Ecto neural progenitor cell (in vitro differentiated cells): ENCODE measurements around the gene C3orf22.
"Not testable (repeated sequence)": the region's sequence is repeated elsewhere in the genome, so short reads cannot be mapped to it uniquely, and the experiment has no call there.

Source experiments
- DNase-seq: peaks from one replicate; pipeline ENCODE4 v3.0.0-alpha.2; 2018; ENCODE audit warnings: low spot score

Gene C3orf22

DNA sequence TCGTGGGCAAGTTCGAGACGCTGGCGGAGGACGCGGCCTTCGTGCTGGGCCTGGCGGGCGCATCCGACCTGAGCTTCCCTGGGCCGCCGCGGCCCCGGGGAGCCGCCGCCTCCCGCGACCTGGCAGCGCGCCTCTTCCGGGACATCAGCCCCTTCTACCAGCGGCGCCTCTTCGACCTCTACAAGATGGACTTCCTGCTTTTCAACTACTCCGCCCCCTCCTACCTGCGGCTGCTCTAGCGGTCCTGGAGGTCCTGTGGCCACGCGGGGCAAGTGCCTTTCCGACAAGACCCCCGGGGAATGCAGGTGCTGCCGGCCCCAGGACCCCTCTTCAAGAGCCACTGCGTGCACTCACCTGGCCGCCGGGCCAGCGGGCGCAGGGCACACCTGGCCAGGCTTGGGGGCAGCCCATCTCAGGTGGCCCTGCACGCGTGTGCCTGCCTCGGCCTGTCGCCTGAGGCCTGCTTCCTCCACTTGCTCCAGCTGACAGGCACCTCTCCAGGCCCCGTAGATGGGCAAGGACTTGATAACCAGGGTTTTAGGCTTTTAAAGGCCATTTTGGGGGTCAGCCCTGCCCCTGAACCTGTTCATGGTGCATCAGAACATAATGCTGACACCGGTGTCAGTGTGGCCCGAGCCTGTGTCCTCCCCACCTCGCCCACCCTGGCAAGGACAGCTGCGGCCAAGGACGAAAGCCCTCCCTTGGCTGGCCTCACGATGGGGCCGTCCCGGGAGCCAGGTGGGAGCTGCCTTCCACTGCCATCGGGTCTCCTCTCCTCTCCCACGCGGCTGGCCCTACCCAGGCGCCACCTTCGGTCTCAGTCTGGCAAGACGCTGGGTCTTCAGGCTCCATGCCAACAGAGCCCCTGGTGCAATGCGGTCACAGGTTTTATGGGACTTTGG lies 16.1 kb downstream of the C3orf22 start:
- peak; percentile 37 for DNase-seq

DNA sequence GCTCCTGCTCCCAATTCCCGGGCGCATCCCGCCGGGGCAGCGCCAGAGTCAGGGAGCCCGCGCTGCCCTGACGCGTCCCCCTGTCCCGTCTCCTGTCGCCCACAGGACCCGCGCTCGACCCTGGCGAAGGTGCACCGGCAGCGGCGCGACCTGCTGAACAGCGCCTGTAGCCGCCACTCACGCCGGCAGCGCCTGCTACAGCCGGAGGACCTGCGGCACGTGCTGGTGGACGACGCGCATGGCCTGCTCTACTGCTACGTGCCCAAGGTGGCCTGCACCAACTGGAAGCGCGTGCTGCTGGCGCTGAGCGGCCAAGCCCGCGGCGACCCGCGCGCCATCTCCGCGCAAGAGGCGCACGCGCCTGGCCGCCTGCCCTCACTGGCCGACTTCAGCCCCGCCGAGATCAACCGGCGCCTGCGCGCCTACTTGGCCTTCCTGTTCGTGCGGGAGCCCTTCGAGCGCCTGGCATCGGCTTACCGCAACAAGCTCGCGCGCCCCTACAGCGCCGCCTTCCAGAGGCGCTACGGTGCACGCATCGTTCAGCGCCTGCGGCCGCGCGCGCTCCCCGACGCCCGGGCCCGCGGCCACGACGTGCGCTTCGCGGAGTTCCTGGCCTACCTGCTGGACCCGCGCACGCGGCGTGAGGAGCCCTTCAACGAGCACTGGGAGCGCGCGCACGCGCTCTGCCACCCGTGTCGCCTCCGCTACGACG lies 16.9 kb downstream of the C3orf22 start:
- peak; percentile 39 for DNase-seq

DNA sequence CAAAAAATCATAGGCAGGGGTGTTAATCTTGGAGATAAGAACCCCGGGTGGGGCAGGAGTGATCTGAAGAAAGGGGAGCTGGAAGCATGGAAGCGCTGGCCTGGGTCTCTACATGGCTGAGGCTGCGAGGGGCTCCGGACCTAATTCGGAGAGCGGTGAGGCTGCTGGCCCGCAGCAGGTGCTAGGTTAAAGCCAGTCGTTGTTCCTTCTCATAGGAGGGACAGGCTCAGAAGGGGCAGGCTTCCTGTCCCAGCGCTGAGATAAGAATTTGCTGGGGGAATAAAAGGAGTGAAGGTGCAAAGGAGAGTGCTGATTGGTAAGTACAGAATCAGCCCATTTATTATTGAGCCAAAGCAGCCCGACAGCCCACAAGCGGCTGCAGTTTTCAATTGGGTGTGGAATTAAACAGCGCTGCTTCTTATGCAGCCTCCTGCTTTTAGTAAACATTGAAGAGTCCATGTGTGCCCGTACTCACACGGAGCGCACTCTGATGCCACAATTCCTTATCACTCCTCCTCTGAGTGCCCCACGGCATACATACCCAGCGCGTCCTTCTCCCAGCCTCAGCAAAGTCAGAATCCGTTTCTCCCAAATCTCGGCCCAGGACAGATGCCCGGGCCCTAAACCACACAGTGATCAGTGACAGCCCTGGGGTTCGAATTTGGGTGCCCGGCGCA lies 17.6 kb downstream of the C3orf22 start:
- peak; percentile 32 for DNase-seq

DNA sequence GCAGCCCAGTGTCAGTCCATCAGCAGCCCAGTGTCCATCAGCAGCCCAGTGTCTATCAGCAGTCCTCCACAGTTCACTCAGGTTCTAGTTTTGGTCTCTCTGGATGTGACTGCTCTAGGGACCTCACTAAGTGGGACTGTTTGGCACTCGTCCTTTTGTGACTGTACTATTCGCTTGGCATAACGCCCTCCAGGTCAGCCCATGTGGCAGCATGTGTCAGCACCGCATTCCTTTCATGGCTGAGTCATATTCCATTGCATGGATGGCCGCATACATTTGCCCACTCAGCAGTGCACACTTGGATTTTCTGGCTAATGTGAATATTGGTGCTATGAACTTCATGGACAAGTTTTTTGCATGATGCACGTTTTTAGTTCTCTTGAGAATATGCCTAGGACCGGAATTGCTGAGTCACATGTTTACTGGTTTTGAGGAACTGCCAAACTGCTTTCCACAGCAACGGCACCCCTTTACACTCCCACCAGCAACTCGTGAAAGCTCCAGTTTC lies 18.3 kb downstream of the C3orf22 start:
- DNase-seq, result peak; percentile 28

DNA sequence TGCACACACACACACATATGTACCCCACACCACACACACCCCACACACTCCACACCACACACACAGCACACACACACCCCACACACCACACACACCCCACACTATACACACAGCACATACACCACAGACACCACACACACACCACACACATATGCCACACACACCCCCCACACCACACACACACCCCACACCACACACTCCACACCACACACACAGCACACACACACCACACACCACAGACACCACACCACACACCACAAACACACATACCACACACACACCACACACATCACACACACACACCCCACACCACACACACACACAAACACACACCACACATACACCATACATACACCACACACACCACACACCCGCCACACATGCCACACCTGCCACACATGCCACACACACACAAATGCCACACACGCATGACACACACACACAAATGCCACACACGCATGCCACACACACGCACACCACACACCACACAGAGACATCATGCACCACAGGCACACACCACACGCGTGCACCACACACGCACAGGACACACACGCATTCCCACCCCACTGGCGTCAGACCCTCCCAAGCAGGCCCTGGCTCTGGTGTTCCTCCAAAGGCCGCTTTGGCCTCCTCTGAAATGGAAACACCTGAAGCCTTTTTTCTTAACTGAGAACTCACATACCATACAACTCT lies 19.0 kb downstream of the C3orf22 start:
- peak; percentile 37 for DNase-seq

DNA sequence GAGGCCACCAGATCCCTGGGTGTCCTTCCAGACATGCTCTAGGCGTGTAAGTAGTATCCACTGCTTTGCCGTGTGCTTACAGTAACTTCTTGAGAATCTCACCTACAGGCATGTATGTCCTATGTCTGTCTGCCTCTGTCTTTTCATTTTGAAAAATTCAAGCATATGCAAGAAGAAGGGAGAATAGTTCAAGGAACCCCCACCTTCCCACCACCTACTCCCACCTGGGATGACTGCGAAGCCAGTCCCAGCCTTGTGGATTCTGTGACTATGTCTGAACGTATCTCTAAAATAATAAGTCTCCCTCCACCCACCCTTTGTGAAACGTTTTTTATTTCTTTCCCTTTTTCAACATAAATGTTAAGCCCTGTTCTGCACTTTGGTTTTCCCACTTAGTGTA lies 19.8 kb downstream of the C3orf22 start:
- DNase-seq, result no peak

DNA sequence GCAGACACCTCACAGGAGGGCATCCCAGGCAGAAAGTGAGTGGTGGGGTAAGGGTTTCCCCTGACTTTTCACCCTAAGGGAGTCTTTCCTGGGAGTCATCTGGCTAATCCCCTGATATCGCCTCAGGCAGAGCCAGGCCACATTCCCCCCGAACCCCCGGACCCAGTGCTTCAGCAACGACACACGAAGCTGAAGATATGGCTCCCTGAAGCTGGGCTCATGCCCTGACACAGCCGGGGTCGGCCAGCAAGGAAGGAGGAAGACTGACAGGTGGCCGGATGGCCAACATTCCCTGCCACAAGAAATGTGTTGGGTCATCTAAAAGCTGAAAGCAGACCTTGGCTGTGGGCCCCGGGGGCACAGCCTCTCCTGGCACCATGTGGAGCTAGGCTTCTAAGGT lies 20.4 kb downstream of the C3orf22 start:
- DNase-seq, result peak; percentile 45

DNA sequence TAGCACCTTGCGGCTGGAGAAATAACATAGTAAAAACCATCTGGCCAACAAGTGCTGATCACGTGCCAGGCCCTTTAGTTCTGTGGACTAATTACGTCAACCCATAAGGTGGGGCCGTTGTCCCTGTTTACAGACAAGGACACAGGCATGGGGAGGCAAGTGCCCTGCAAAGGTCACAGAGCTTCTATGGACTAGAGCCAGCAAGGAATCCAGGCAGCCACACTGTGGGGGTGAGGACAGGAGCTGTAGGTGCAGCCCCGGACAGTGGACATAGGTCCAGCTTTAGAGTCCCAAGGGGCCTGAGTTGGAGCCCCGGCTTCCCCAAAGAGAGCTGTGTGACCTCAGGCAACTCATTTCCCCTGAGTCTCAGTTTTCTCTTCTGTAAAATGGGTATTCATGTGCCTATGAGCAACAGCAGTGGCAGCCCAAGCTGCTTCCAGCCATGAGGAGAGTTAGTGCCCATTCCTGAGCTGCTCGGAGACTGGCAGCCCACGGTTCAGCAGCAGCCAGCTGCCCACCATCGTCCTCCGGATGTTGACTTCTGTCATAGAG lies 20.9 kb downstream of the C3orf22 start:
- DNase-seq, result peak; percentile 33

DNA sequence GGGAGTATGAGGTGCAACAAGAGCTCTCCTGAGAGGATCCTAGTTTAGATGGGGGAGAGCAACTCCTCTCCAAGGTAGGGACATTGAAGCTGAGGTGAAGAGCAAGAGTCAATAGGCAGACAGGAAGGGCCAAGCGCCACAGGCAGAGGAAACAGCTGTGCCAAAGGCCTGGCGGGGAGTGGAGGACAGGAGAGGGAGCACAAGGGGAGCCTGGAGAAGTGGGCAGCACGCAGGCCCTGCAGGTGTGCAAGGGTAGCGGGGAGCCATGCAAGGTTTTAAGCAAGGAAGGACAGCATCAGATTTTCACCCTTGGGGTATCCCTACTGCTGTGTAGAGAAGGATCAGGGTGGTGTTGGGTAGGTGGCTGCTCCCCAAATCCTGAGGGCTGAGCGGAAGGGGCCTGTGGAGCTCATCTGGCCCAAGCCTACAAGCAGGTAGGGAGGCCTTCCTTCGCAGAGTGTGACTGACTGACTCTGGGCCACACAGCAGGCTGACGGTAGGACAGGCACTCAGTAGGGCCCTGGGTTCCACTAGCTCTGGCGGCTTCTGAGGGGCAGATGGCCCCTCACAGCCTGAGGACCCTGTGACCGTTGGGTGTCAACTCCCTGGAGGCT lies 21.5 kb downstream of the C3orf22 start:
- no peak for DNase-seq

DNA sequence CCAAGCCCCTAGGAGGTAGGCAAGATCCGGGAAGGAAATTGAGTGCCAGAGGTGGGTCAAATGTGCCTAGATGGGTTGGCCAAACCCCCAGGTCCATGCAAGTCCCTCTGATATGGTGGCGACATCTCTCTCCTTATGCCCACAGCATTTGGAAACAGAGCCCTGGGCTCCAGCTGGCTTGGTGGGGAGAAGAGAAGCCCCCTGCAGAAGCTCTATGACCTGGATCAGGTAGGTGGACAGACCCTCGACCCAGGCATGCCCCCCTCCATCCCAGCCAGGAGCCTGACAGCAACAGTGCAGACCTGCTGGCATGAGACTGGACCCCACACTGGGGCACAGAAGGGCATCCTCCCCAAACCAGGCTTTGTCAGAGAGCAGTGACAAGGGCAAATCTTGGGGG lies 22.6 kb downstream of the C3orf22 start:
- no peak for DNase-seq

DNA sequence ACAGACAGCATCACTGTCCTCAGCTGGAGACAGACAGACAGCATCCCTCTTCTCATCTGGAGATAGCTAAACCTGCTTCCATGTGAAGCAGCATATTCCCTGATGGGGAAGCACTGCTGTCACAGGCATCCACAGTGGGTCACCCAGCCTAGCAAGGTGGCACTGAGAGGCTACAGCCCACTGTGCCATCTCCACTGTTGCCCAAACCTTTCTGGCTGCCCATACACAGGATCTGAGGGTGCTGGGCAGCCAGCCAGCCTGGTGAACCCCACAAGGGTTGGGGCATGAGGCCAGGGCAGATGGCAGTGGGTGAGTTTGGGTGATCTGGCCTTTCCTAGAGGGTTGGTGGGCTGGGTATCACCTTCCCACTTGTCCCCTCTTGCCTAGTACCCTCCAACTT lies 23.1 kb downstream of the C3orf22 start:
- DNase-seq, result no peak

DNA sequence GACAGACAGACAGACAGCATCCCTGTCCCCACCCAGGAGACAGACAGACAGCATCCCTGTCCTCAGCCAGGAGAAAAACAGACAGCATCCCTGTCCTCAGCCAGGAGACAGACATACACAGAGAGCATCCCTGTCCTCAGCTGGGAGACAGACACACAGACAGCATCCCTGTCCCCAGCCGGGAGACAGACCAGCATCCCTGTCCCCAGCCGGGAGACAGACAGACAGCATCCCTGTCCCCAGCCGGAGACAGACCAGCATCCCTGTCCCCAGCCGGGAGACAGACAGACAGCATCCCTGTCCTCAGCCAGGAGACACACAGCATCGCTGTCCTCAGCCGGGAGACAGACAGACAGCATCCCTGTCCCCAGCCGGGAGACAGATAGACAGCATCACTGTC lies 24.0 kb downstream of the C3orf22 start:
- DNase-seq, result not testable (repeated sequence)

DNA sequence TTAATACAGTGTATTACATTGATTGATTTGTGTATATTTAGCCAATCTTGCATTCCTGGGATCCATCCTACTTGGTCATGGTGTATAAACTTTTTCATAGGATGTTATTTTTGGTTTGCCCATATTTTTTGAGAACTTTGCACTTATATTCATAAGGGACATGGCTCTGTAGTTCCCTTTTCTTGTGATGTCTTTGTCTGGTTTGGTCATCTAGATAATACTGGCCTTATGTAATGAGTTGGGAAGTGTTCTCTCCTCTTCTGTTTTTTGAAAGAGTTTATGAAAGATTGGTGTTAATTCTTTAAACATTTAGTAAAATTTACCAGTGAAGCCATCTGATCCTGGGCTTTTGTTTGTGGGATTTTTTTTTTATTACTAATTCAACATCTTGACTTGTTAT lies 25.2 kb downstream of the C3orf22 start:
- DNase-seq, result no peak

DNA sequence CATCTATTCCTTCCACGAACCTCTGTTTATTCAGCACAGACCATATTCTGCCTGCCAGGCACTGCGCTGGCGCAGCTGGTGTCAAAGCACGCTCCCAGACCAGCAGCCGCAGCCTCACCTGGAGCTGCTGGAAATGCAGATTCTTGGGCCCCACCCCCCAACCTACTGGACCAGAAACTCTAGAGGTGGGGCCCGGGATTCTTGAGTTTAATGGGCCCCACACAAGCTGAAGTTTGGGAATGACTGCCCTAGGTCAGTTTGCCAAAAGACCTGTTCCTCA lies 27.7 kb downstream of the C3orf22 start:
- no peak for DNase-seq

DNA sequence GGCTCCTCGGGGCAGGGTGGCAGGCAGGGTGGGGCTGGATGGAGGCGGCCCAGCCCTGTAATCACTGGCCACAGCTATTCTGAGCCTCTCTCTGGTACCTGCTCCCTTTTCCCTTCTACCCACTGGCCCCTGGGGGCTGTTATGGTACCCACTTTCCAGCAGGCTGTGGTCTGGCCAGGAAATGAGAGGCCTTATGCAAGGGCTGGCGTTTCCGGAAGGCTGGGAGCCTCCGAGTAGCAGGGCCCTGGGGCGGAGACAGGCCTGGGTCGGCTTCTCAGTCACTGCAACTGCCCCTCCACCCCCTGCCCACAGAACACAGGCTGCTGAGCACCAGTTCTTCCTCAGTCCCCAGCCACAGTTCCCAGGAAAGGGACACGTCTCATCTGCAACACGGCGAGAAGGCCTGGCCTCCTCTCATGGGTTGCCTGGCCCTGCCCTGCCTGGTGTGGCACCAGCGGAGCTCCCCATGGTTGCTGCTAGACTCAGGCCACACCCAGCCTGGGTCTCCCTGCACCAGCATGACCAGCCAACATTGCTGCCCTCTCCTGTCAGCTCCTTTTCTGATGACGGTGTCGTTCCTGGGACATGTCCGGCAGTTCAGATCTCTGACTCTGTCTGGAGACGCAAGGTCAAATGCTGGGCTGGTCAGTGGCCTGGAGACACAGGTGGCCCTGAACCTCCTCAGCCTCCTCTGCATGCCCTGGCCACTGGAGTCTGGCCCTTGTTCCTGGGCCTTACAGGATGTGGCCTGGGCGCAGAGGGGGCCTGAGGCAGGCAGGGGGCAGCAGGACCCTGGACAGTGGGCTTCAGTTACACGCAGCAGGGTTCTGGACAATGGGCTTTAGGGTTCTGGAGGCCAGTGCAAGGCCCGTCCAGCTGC lies 28.3 kb downstream of the C3orf22 start:
- no peak for DNase-seq

DNA sequence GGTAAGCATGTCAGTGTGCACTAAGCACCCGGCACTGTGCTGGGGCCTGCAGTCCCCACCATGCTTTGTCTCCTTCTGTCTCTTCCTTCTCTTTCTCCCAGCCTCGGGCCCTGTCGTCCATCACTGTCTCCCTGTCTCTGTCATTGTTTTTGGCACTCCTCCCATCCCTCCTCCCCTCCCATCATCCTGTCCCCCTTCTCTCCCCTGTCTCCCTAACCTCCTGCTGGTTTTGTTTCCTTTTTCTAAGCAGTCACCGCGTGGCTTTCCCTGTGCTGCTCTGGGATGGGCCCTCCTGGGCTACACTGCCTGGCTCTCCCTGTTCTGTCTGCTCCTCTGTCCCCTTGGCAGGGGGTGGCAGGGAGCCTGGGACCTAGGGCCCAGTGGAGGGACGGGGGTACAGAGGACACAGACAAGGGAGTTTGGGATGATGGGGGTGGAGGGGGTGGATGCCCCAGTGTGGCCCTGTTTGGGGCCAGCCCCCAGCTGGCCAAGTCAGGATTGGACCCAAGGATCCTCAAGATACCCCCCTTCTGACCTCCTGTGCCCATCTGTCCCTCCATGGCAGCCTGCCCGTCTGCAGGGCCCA lies 29.1 kb downstream of the C3orf22 start:
- no peak for DNase-seq

DNA sequence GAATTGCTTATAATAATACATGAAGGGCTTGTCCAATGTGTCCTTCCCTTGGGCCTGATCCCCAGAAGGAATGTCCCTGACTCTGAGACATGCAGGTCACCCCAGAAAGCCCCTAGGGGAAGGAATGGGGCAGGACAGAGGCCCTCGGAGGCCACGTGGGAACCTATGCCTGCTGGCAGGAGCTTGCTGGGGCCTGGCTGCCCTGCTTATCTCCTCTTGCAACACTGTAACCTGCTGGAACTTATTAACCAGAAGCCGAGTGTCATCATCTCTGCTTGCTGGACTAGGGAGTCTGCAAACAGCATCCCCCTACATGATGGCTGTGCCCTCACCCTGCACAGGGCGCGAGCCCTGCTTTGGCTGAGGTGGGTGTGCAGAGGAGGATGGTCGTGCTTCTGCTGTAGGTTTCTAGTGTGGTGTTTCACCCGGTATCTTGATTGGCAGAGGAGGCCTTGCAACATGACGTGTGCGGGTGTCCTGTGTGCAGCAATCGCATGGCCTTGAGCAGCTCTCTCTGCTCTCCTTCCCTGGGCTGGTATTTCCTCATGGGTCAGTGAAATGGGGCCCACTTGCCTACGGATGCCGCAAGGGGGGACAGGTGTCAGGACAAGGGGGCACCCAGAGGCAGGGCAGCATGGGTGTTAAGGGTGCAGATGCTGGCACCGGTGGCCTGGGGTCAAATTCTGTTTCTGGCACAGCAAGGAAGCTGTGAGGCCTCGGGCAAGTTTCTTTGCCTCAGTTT lies 29.8 kb downstream of the C3orf22 start:
- DNase-seq, result no peak

DNA sequence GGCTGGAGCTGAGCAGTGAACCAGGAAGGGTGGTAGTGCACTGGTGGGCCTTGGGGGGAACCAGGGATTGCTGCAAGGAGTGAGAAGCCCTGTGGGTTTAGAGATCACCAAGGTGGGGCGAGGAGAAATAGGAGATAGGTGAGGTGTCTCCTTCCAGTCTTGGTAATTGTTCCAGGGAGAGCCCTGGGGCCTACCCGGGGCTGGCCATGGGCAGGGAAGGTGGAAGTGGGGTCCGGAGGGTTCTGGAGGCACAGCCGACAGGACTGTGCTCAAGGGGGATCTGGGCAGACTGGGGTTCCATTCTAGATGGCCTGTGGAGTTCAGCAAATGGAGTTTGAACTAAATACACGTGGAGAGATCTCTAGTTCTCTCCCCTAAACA lies 30.3 kb downstream of the C3orf22 start:
- DNase-seq, result no peak

DNA sequence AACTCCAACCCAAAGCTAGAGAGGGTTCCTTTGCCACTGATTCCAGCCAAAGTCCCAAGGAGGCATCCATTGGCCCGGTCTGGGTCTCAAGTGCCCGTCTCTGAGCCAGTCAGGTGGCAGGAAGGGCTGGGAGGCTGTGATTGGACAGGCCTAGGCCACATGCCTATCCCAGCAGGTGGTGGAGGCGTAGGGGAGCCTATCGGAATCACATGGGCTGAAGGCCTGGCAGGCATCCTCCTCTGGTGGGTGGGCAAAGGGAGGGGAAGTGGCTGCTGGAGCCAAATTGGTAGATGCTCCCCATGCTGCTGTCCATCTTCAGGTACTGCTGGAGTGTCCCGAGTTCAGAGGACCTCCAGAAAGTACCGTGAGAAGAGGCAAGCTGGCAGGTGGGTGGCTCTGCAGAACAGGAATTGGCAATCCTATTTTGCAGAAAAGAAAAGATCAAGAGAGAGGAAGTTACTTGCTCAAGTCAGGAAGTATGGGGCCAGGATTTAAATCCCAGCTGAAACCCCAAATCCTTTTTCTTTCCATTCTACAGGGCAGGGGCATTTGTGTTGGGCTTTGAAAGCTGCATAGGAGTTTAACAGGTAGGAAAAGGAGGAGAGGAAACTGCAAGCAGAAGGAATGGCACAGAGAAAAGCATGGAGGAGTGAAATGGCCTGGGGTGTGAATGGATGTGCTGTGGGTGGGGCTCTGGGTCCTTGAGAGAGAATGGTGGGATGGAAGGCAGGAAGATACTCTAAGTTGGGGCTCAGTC lies 31.1 kb downstream of the C3orf22 start:
- no peak for DNase-seq
